Endothelial cell of umbilical vein (primary cell): ENCODE measurements around the gene PCED1B. TPM values are rescaled to one million over a fixed set of nuclear protein-coding genes. Genes with fewer than 3 reads are reported as not detected.

ENCODE experiments used
- BruUV-seq: library from RNA; stranded (reverse); fragments of 400-500 nt; replicated peaks from 2 replicates; lab custom pipeline; 2021; lab: Mats Ljungman, UMichigan
- CTCF ChIA-PET: fragments of 300-600, 350-600 bp; sonication (Branson Sonifier 250); formaldehyde crosslinking; loops from one replicate; lab custom pipeline; 2021; ENCODE audit warnings: antibody characterized with exemption, inconsistent platforms; lab: Charles Lee
- POLR2A ChIA-PET: fragments of 300-600, 350-600 bp; sonication (Branson Sonifier 250); formaldehyde crosslinking; loops from one replicate; lab custom pipeline; 2021; ENCODE audit warnings: antibody characterized with exemption, inconsistent platforms; lab: Charles Lee
- DNase-seq: peaks from one replicate; pipeline ENCODE4 v3.0.0-alpha.2; 2011; ENCODE audit warnings: low read depth, low spot score
- FAIRE-seq: peaks from 2 replicates; lab custom pipeline; 2011; peaks lifted over from hg19 to GRCh38; lab: Jason Lieb, UNC
- H2AFZ ChIP-seq: 2 replicates; pipeline ENCODE4 v1.6.0; 2012; ENCODE audit warnings: low read depth, low read length, control low read depth, inconsistent platforms
- H3K27ac ChIP-seq: 2 replicates; pipeline ENCODE4 v1.5.1; 2011; ENCODE audit warnings: low read depth, mild to moderate bottlenecking, control low read depth, low read length, moderate library complexity; ENCODE audit not compliant: insufficient read depth
- H3K27me3 ChIP-seq, 2 experiments: 2 replicates each; pipeline versions ENCODE4 v1.6.0 to v1.6.1; 2011; ENCODE audit warnings: low read length in 2 of 2, mixed read lengths in 1 of 2; ENCODE audit not compliant: control insufficient read depth in 2 of 2, insufficient read depth in 2 of 2
- H3K36me3 ChIP-seq, 2 experiments: 2 replicates in 1 of 2; 3 replicates in 1 of 2; pipeline ENCODE4 v1.5.1; 2011; ENCODE audit warnings: low read length in 2 of 2, mild to moderate bottlenecking in 1 of 2, moderate library complexity in 1 of 2; ENCODE audit not compliant: control insufficient read depth in 2 of 2, insufficient read depth in 2 of 2; ENCODE audit errors: extremely low read depth in 1 of 2
- H3K4me1 ChIP-seq: 3 replicates; pipeline ENCODE4 v1.5.1; 2011; ENCODE audit warnings: mild to moderate bottlenecking, low read length; ENCODE audit not compliant: control insufficient read depth, insufficient read depth; ENCODE audit errors: extremely low read depth
- H3K4me2 ChIP-seq: 2 replicates; pipeline ENCODE4 v1.6.1; 2011; ENCODE audit warnings: low read length, control low read depth, mixed read lengths; ENCODE audit not compliant: insufficient read depth
- H3K4me3 ChIP-seq, 3 experiments: fragments of 200-600 bp in 1 of 3; sonication (generic), shearing (Covaris generic) in 1 of 3; replicated peaks in 1 of 3; 2 replicates each; pipeline ENCODE4 v1.5.1; 2011 to 2016; ENCODE audit warnings: control low read depth in 3 of 3, low read length in 3 of 3, mild to moderate bottlenecking in 2 of 3, inconsistent platforms in 1 of 3, low read depth in 1 of 3, moderate library complexity in 1 of 3; ENCODE audit not compliant: insufficient read depth in 1 of 3
- H3K79me2 ChIP-seq: 2 replicates; pipeline ENCODE4 v1.6.0; 2012; ENCODE audit warnings: low read length, inconsistent platforms; ENCODE audit not compliant: control insufficient read depth, insufficient read depth
- H3K9ac ChIP-seq: replicated peaks from 2 replicates; pipeline ENCODE3; 2011; ENCODE audit warnings: low read length, control low read depth; ENCODE audit not compliant: insufficient read depth; ENCODE audit errors: extremely low read depth
- H3K9me1 ChIP-seq: replicated peaks from 3 replicates; pipeline ENCODE4 v1.6.0; 2011; ENCODE audit warnings: mild to moderate bottlenecking, low read length; ENCODE audit not compliant: control insufficient read depth, insufficient read depth; ENCODE audit errors: extremely low read depth
- H3K9me3 ChIP-seq: replicated peaks from 2 replicates; pipeline ENCODE4 v1.5.1; 2012; ENCODE audit warnings: low read length, inconsistent platforms; ENCODE audit not compliant: control insufficient read depth, insufficient read depth
- H4K20me1 ChIP-seq: replicated peaks from 2 replicates; pipeline ENCODE3; 2011; ENCODE audit warnings: mild to moderate bottlenecking, low read length; ENCODE audit not compliant: control insufficient read depth, insufficient read depth; ENCODE audit errors: extremely low read depth
- FOS ChIP-seq: IDR thresholded peaks from 2 replicates; pipeline ENCODE4 v1.6.1; 2011; ENCODE audit warnings: mild to moderate bottlenecking, low read length, moderate library complexity, borderline replicate concordance; ENCODE audit not compliant: insufficient read depth
- JUN ChIP-seq: IDR thresholded peaks from 2 replicates; pipeline ENCODE4 v1.6.1; 2011; ENCODE audit warnings: borderline replicate concordance, low read depth; ENCODE audit not compliant: insufficient read length, insufficient read depth
- MYC ChIP-seq: IDR thresholded peaks from one replicate; pipeline ENCODE4 v1.6.1; 2011; ENCODE audit warnings: mild to moderate bottlenecking, low read depth, low read length
- POLR2A ChIP-seq: IDR thresholded peaks from 2 replicates; pipeline ENCODE4 v1.6.1; 2012; ENCODE audit warnings: low read depth, mild to moderate bottlenecking, control low read depth, low read length
- POLR2AphosphoS5 ChIP-seq: IDR thresholded peaks from 2 replicates; pipeline ENCODE4 v1.6.1; 2012; ENCODE audit warnings: low read depth, mild to moderate bottlenecking, control low read depth, low read length, moderate library complexity; ENCODE audit not compliant: insufficient read depth
- dilution Hi-C: fragments of 300-500 bp; cut with MboI; formaldehyde crosslinking; loops from one replicate; pipeline ENCODE4 v1.15.0; 2019; ENCODE audit warnings: low sequenced_read_pairs; ENCODE audit not compliant: extremely low pct_ligation_motif_present
- intact Hi-C: fragments of 100-400 bp; cut with micrococcal nuclease; formaldehyde crosslinking; loops from one replicate; pipeline ENCODE4 v1.10.0; 2022
- polyA plus RNA-seq, 4 experiments: library from polyadenylated mRNA; depleted of rRNA in 3 of 4; stranded (reverse) in 3 of 4; unstranded in 1 of 4; fragments of >200 nt; gene quantifications; 2 replicates each; pipeline versions ENCODE4 v1.2.1 to v1.2.3, GENCODE V29; 2011 to 2012; ENCODE audit warnings: missing spikeins in 1 of 4
- total RNA-seq: library from RNA; stranded (reverse); gene quantifications from 2 replicates; pipeline ENCODE4 v1.2.3, GENCODE V29; 2021
- TF ChIP-seq, protein P1 (sequence below), 2 donors: IDR thresholded peaks; 1 replicate in 1 of 2; 2 replicates in 1 of 2; pipeline ENCODE4 v1.5.1; 2011; ENCODE audit warnings: low read length in 2 of 2, mild to moderate bottlenecking in 2 of 2, moderate library complexity in 2 of 2, control low read depth in 1 of 2, inconsistent platforms in 1 of 2, low read depth in 1 of 2; ENCODE audit not compliant: insufficient read depth in 1 of 2; ENCODE audit errors: extremely low read depth in 1 of 2

Gene PCED1B
- total and polyA plus RNA-seq, 2 donors (not counting 3 experiments of a cell fraction or from before 2014, with no cell fraction given): 1.7 to 2.6 TPM

DNA sequence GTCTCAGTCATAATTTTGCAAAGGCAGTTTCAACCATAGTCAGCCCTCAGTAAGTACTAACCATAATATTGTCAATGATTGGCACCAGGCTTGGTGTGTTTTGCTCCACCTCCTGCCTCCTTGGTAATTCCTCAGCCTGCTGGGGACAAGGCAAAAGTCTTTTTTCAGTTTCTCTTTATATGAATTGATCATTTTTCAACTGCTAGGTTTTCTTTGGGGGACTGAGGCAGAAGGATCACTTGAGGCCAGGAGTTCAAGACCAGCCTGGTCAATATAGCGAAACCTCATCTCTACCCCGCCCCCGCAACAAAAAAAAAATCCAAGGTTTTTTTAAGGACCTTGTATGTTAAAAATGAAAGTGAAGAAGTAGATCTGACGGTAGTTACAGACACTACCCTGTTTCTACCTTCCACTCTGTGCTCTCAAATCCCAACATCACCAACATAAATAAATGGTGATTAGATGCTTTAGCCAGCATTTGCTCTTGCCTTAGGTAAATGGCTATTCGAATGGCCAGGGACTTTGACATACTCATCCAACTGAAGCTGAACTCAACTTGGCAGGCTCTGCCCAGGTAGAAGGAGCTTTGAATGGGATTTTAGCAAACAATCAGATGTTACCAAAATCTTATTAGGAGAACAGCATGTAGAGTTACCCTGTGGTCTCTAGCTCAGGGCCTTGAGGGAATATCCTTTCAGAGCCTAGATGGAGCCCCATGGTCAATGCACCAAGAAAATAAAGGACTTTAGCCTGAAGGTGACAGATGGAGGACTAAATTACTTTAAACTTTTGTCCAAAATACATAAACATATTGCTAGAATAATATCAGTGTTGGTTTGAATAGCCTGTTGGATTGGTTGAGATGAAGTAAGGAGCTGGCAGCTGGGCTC, 127.3 kb downstream of the PCED1B start:
- no peaks in the 10 kb centered on the region for H3K9me1 ChIP-seq
- peaks cover 11% of the 10 kb centered on the region for H3K4me1 ChIP-seq
- H3K27ac ChIP-seq: no peak overlapping the region
- no peaks in the 10 kb centered on the region for H3K9me3 ChIP-seq
- ChIA-PET POLR2A (no interaction called here), CTCF (interaction anchor here (0.6 to 2.5 kb wide), 11 partner anchors 10 to 340 kb away, joined by 3 to 16 read pairs (median 4); partner anchors contain the start of genes AMIGO2 and PCED1B)
- dilution Hi-C loops: no loop called here
- H3K27me3 ChIP-seq: no peaks in the 10 kb centered on the region
- H2AFZ ChIP-seq: no peak overlapping the region
- intact Hi-C loops: loop anchor here (10.0 kb wide), 1 partner anchor 188 kb away; no protein-coding TSS in a partner anchor
- no peaks in the 10 kb centered on the region for H4K20me1 ChIP-seq
- H3K4me3 ChIP-seq: no peak overlapping the region
- BruUV-seq: no TSS peak
- H3K9ac ChIP-seq: no peak overlapping the region
- no peaks in the 10 kb centered on the region for H3K36me3 ChIP-seq
- FAIRE-seq (no peak), DNase-seq (no peak)
- no peaks in the 10 kb centered on the region for H3K79me2 ChIP-seq
- no peak overlapping the region for H3K4me2 ChIP-seq
- no peak for TF ChIP-seq JUN
- TF ChIP-seq MYC: no peak
- TF ChIP-seq POLR2A: no peak
- TF ChIP-seq FOS: no peak
- TF ChIP-seq, protein P1, sequence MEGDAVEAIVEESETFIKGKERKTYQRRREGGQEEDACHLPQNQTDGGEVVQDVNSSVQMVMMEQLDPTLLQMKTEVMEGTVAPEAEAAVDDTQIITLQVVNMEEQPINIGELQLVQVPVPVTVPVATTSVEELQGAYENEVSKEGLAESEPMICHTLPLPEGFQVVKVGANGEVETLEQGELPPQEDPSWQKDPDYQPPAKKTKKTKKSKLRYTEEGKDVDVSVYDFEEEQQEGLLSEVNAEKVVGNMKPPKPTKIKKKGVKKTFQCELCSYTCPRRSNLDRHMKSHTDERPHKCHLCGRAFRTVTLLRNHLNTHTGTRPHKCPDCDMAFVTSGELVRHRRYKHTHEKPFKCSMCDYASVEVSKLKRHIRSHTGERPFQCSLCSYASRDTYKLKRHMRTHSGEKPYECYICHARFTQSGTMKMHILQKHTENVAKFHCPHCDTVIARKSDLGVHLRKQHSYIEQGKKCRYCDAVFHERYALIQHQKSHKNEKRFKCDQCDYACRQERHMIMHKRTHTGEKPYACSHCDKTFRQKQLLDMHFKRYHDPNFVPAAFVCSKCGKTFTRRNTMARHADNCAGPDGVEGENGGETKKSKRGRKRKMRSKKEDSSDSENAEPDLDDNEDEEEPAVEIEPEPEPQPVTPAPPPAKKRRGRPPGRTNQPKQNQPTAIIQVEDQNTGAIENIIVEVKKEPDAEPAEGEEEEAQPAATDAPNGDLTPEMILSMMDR (IDR thresholded peaks at IDR 0.05; ENCODE audit: extremely low read depth in 1 of 2, insufficient read depth in 1 of 2, low read depth in 1 of 2, low read length in 2 of 2): no peak
- no peak for TF ChIP-seq POLR2AphosphoS5
